SJSA1 (cell line): ENCODE measurements around the gene GOLGB1. TPM values are rescaled to one million over a fixed set of nuclear protein-coding genes. Genes with fewer than 3 reads are reported as not detected.

Experiments used
- DNase-seq, 2 experiments: peaks; one replicate each; pipeline ENCODE4 v3.0.0-alpha.2; 2015 to 2020; ENCODE audit warnings: low spot score in 2 of 2, low read depth in 1 of 2
- H3K27ac ChIP-seq: fragments of 250-450 bp; sonication (Bioruptor Pico); 2 replicates; pipeline ENCODE4 v1.5.1; 2020; ENCODE audit warnings: mild to moderate bottlenecking, moderate library complexity
- H3K27me3 ChIP-seq: fragments of 250-450 bp; sonication (Bioruptor Pico); replicated peaks from 2 replicates; pipeline ENCODE4 v1.5.1; 2020; ENCODE audit warnings: mild to moderate bottlenecking, moderate library complexity
- H3K36me3 ChIP-seq: fragments of 250-450 bp; sonication (Bioruptor Pico); 2 replicates; pipeline ENCODE4 v1.5.1; 2020; ENCODE audit warnings: mild to moderate bottlenecking
- H3K4me1 ChIP-seq: fragments of 250-450 bp; sonication (Bioruptor Pico); replicated peaks from 2 replicates; pipeline ENCODE4 v1.6.1; 2021; ENCODE audit warnings: mild to moderate bottlenecking
- H3K4me3 ChIP-seq: fragments of 250-450 bp; sonication (Bioruptor Pico); 2 replicates; pipeline ENCODE4 v1.5.1; 2020; ENCODE audit warnings: mild to moderate bottlenecking
- H3K9me3 ChIP-seq: fragments of 250-450 bp; sonication (Bioruptor Pico); replicated peaks from 2 replicates; pipeline ENCODE4 v1.5.1; 2020; ENCODE audit warnings: mild to moderate bottlenecking
- total RNA-seq: library from RNA; depleted of rRNA; stranded (reverse); fragments of >200 nt; shearing (Covaris generic); gene quantifications from 2 replicates; pipeline ENCODE4 v1.2.3, GENCODE V29; 2014; rRNA removed

The GOLGB1 gene
- total RNA-seq, 1 experiment from 2014 or later = 19.7 TPM

DNA sequence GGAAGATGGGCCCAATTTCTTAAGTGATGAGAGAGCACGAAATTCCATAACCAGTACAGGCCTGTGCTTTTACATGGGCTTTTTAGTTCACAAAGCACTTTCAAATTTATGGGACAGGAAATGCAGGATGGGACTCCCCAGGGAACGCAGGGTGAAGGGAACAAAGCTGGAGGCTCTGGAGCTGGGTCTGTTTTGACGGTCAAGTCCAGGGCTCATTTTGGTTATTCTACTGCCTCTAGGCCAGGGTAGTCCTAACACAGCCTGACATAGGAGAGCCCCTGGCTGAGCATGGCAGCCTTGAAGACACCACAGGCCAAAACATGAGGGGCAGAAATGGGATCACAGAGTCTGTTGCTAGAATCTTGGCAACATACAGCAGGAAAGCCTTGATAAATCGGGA lies 122.3 kb downstream of the GOLGB1 start:
- Histone ChIP-seq H3K27ac (no peak overlapping the region), H3K4me3 (no peak overlapping the region), H3K36me3 (no peaks in the 10 kb centered on the region), H3K9me3 (no peaks in the 10 kb centered on the region), H3K27me3 (peaks cover 4% of the 10 kb centered on the region; the same call in 1 of the 2 replicates), H3K4me1 (no peaks in the 10 kb centered on the region)
- DNase-seq = no peak

DNA sequence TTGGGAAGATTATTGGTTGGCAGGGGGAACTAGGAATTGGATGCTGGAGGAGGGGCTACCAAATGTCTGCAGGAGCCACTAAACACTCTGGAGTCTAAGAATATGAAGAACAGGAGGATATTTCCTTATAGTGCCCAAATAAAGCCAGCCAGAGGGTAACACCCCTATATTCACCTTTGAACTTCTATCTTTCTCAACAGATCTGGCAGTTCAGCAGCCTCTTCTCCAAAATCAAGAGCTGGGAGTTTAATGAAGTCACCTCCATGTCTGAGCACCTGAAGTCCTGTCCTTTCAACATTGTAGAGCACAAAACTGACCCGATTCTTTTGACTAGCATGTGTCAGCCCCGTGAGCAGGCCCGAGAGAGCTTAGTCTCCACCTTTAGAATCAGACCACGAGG lies 123.0 kb downstream of the GOLGB1 start:
- Histone ChIP-seq H3K27ac (no peak overlapping the region), H3K27me3 (peaks cover 4% of the 10 kb centered on the region; the same call in 1 of the 2 replicates), H3K9me3 (no peaks in the 10 kb centered on the region), H3K36me3 (no peaks in the 10 kb centered on the region), H3K4me3 (no peak overlapping the region), H3K4me1 (no peaks in the 10 kb centered on the region)
- DNase-seq = no peak

DNA sequence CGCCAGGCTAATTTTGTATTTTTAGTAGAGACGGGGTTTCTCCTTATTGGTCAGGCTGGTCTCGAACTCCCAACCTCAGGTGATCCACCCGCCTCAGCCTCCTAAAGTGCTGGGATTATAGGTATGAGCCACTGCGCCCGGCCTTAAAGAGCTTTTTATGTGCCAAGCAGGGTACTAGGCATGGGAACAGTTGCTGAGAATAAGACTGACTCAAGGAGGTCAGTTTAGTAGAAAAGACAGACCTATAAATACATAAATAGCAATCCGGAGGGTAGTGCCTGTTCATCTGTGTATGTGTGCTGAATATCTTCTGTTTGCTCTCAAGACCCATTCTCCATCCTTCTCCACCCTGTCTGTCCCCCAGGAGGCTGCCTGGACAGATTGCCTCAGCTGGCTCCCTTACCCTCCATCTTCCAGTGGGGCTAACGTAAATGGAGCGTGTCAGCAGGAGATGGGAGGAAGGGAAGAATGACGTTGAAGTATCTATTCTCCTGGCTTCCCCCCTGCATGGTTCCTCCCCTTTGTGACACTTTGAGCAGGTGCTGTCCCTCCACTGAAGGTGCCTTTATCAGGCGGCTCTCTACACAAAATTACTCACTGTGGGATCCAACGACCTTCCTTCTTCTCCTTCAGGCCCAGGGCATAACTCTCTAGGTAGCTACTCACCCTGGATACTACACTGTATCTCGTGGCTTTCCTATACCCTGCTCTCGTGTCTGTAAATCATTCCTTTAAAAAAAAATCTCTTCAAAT lies 125.2 kb downstream of the GOLGB1 start:
- Histone ChIP-seq H3K4me3 (no peak overlapping the region), H3K4me1 (no peaks in the 10 kb centered on the region), H3K27me3 (peaks cover 9% of the 10 kb centered on the region), H3K9me3 (no peaks in the 10 kb centered on the region), H3K27ac (no peak overlapping the region), H3K36me3 (no peaks in the 10 kb centered on the region)
- DNase-seq = no peak

DNA sequence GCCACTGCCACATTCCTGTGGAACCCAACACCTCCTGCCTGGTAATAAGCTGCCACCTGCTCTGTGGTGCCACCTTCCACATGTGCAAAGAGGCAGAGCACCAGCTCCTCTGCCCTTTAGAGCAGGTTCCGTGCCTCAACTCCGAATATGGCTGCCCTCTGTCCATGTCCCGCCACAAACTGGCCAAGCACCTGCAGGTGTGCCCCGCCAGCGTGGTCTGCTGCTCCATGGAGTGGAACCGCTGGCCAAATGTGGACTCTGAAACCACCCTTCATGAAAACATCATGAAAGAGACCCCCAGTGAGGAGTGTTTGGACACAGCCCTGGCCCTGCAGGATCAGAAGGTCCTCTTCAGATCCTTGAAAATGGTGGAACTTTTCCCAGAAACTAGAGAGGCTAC lies 128.1 kb downstream of the GOLGB1 start:
- DNase-seq = no peak
- no peaks in the 10 kb centered on the region for H3K9me3 ChIP-seq
- peaks cover 9% of the 10 kb centered on the region for H3K27me3 ChIP-seq
- no peak overlapping the region for H3K4me3 ChIP-seq
- H3K4me1 ChIP-seq = no peaks in the 10 kb centered on the region
- no peaks in the 10 kb centered on the region for H3K36me3 ChIP-seq
- H3K27ac ChIP-seq = no peak overlapping the region

DNA sequence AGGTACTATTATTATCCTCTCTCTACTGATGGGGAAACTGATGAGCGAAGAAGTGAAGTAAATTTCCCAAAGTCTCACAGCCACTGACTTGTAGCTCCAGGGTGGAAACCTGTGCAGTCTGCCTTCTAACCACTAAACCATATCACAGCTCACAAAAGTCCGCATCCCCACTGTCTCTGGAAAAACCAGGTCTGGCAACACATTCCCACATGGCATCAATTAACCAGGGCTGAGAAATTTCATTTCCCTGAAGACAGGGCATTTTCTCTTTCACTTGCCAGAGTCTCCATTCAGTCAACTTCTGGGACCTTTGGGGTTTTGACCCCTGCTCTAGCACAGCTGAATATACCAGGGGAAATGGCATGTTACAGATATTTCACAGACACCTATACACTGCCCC lies 129.8 kb downstream of the GOLGB1 start:
- no peak for DNase-seq
- H3K9me3 ChIP-seq = no peaks in the 10 kb centered on the region
- H3K36me3 ChIP-seq = no peaks in the 10 kb centered on the region
- H3K4me3 ChIP-seq = no peak overlapping the region
- H3K27ac ChIP-seq = no peak overlapping the region
- peaks cover 6% of the 10 kb centered on the region; the same call in 1 of the 2 replicates for H3K27me3 ChIP-seq
- no peaks in the 10 kb centered on the region for H3K4me1 ChIP-seq

Other genes starting within 250 kb of the GOLGB1 start
- 8.0 and 9.1 TPM in 2 replicates for gene POLQ, start 203.8 kb downstream of the GOLGB1 start, total RNA-seq
- not detected in 2 replicates for gene ARGFX, start 181.8 kb downstream of the GOLGB1 start, total RNA-seq
- gene FBXO40, start 156.4 kb downstream of the GOLGB1 start, total RNA-seq = not detected in 2 replicates
- gene HCLS1, start 88.8 kb downstream of the GOLGB1 start, total RNA-seq = not detected in 2 replicates
- 25.3 and 28.6 TPM in 2 replicates for gene IQCB1, start 85.3 kb upstream of the GOLGB1 start, total RNA-seq
- gene EAF2, start 85.5 kb upstream of the GOLGB1 start, total RNA-seq = 2.3 and 7.4 TPM in 2 replicates
- not detected in 2 replicates for gene SLC15A2, start 144.7 kb upstream of the GOLGB1 start, total RNA-seq